Measurements from ENCODE around the gene C6. TPM values are rescaled to one million over a fixed set of nuclear protein-coding genes. Genes with fewer than 3 reads are reported as not detected.

C6 gene
- polyA plus RNA-seq, 3 donors = not detected

GRCh38 chr5:41161271-41161670 is 52.1 kb downstream of the C6 start:
- intact Hi-C loops (cut with micrococcal nuclease) = no loop called here
- H3K4me2 ChIP-seq (replicated peaks; ENCODE audit: extremely low read depth, low read length, poor library complexity, severe bottlenecking) = no peak overlapping the region
- no peak overlapping the region for H3K27ac ChIP-seq (ENCODE audit: low read depth in 1 of 2, low read length in 2 of 2)
- no peak overlapping the region for H3K4me3 ChIP-seq (replicated peaks in 1 of 3; ENCODE audit: low read depth in 2 of 3, low read length in 3 of 3)
- Mint-ChIP-seq H3K27ac (no peak overlapping the region), H3K36me3 (no peaks in the 10 kb centered on the region), H3K27me3 (ENCODE audit: low read depth in 3 of 3) (no peaks in the 10 kb centered on the region), H3K4me1 (no peaks in the 10 kb centered on the region), H3K9me3 (peaks cover 0 to 3% (median 0%) of the 10 kb centered on the region in 7 donors), H3K4me3 (no peak overlapping the region)
- H4K20me1 ChIP-seq (ENCODE audit: insufficient read depth, low read length) = no peaks in the 10 kb centered on the region
- no peak for TF ChIP-seq CTCF (IDR thresholded peaks at IDR 0.05)
- no peak overlapping the region for H3K9ac ChIP-seq (ENCODE audit: insufficient read depth, low read length, poor library complexity, severe bottlenecking)
- no CpG with 5 or more reads among the region's 1 CpG for WGBS (ENCODE audit: insufficient coverage)
- no peak overlapping the region for H2AFZ ChIP-seq (ENCODE audit: insufficient read depth, low read depth, low read length, poor library complexity, severe bottlenecking)
- H3K36me3 ChIP-seq (replicated peaks in 1 of 2; ENCODE audit: control insufficient read depth in 1 of 2, insufficient read depth in 2 of 2, low read length in 2 of 2) = no peaks in the 10 kb centered on the region
- peaks cover 0 to 3% of the 10 kb centered on the region in 2 donors for H3K9me3 ChIP-seq (replicated peaks in 1 of 2; ENCODE audit: control insufficient read depth in 1 of 2, insufficient read depth in 1 of 2, low read length in 2 of 2)
- H3K4me1 ChIP-seq (ENCODE audit: control insufficient read depth in 1 of 2, insufficient read depth in 2 of 2, low read length in 2 of 2) = no peaks in the 10 kb centered on the region
- H3K27me3 ChIP-seq (ENCODE audit: control insufficient read depth in 2 of 2, insufficient read depth in 2 of 2, low read length in 2 of 2) = no peaks in the 10 kb centered on the region
- DNase-seq = no peak
- H3K79me2 ChIP-seq (ENCODE audit: insufficient read depth, low read length) = no peaks in the 10 kb centered on the region

- Histone ChIP-seq H3K9me3 (replicated peaks in 1 of 2; ENCODE audit: control insufficient read depth in 1 of 2, insufficient read depth in 1 of 2, low read length in 2 of 2) (peaks cover 0 to 3% of the 10 kb centered on the region in 2 donors), H3K4me3 (replicated peaks in 1 of 3; ENCODE audit: low read depth in 2 of 3, low read length in 3 of 3) (no peak overlapping the region), H3K36me3 (replicated peaks in 1 of 2; ENCODE audit: control insufficient read depth in 1 of 2, insufficient read depth in 2 of 2, low read length in 2 of 2) (no peaks in the 10 kb centered on the region), H3K4me1 (ENCODE audit: control insufficient read depth in 1 of 2, insufficient read depth in 2 of 2, low read length in 2 of 2) (no peaks in the 10 kb centered on the region), H3K79me2 (ENCODE audit: insufficient read depth, low read length) (no peaks in the 10 kb centered on the region), H3K27ac (ENCODE audit: low read depth in 1 of 2, low read length in 2 of 2) (no peak overlapping the region), H3K4me2 (replicated peaks; ENCODE audit: extremely low read depth, low read length, poor library complexity, severe bottlenecking) (no peak overlapping the region), H3K27me3 (ENCODE audit: control insufficient read depth in 2 of 2, insufficient read depth in 2 of 2, low read length in 2 of 2) (no peaks in the 10 kb centered on the region), H2AFZ (ENCODE audit: insufficient read depth, low read depth, low read length, poor library complexity, severe bottlenecking) (no peak overlapping the region), H3K9ac (ENCODE audit: insufficient read depth, low read length, poor library complexity, severe bottlenecking) (no peak overlapping the region), H4K20me1 (ENCODE audit: insufficient read depth, low read length) (no peaks in the 10 kb centered on the region)
- Mint-ChIP-seq H3K27ac (no peak overlapping the region), H3K9me3 (peaks cover 0 to 4% (median 0%) of the 10 kb centered on the region in 7 donors), H3K4me1 (no peaks in the 10 kb centered on the region), H3K36me3 (no peaks in the 10 kb centered on the region), H3K4me3 (no peak overlapping the region), H3K27me3 (ENCODE audit: low read depth in 3 of 3) (no peaks in the 10 kb centered on the region)
- no peak for DNase-seq
- intact Hi-C loops (cut with micrococcal nuclease) = no loop called here
- TF ChIP-seq CTCF (IDR thresholded peaks at IDR 0.05) = no peak
- whole genome bisulfite sequencing (ENCODE audit: insufficient coverage) = 100% methylated on average over 1 of the region's 5 CpGs
These were observed 55.9 kb downstream of the C6 start for GRCh38 chr5:41157272-41157894.
